ENCODE data around the gene TLR7. TPM values are rescaled to one million over a fixed set of nuclear protein-coding genes. Genes with fewer than 3 reads are reported as not detected.

Gene TLR7
- total and polyA plus RNA-seq, 7 donors, result 0.03 to 0.73 (median 0.08) TPM

DNA sequence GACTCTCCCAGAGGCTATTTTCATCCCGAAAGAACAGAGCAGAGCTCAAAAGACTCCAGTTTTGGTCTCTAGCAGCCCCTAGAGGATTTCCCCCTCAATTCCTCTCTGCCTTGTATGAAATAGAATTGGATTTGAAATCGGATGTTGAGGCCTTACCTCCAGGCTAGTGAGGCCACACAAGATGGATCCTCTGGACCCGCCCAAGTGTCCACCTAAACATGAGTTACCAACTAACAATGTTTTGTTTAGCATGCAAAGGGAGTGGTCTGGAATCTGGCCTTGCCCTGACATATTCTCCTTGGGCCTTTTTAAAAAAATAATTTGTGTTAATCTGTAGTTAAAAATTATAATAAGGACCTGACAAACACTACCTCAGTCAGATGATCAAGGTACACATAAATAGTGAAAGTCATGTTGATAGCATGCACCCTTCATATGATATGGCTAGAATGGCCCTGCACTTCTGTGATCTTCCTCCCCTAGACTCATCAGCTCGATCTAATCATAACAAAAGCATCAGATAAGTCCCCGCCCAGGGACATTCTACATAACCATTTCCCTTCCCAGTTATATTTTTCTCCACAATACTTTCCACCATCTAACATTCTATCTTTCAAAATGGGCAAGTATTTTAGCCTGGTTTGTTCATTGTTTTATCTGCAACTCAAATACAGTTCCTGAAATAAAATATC lies 46.1 kb downstream of the TLR7 start:
- DNase-seq (no peak), ATAC-seq (no peak)
- H3K27me3 ChIP-seq (ENCODE audit: insufficient read depth in 3 of 3, low read length in 2 of 3), result peaks cover 0 to 8% (median 0%) of the 10 kb centered on the region in 3 donors
- no peaks in the 10 kb centered on the region for H3K4me1 ChIP-seq
- H3K27ac ChIP-seq, result no peak overlapping the region
- no peaks in the 10 kb centered on the region for H3K9me3 ChIP-seq
- no peak overlapping the region for H3K4me3 ChIP-seq
- H3K36me3 ChIP-seq (ENCODE audit: insufficient read depth in 1 of 2, low read depth in 1 of 2), result no peaks in the 10 kb centered on the region
- WGBS, 3 donors, result 55 to 78% (median 76%) methylated on average over 5 of the region's 5 CpGs
- intact Hi-C loops (cut with DNase I), result no loop called here
- TF ChIP-seq, protein P1, sequence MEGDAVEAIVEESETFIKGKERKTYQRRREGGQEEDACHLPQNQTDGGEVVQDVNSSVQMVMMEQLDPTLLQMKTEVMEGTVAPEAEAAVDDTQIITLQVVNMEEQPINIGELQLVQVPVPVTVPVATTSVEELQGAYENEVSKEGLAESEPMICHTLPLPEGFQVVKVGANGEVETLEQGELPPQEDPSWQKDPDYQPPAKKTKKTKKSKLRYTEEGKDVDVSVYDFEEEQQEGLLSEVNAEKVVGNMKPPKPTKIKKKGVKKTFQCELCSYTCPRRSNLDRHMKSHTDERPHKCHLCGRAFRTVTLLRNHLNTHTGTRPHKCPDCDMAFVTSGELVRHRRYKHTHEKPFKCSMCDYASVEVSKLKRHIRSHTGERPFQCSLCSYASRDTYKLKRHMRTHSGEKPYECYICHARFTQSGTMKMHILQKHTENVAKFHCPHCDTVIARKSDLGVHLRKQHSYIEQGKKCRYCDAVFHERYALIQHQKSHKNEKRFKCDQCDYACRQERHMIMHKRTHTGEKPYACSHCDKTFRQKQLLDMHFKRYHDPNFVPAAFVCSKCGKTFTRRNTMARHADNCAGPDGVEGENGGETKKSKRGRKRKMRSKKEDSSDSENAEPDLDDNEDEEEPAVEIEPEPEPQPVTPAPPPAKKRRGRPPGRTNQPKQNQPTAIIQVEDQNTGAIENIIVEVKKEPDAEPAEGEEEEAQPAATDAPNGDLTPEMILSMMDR (IDR thresholded peaks at IDR 0.05), result no peak

- TF ChIP-seq, protein P1 (IDR thresholded peaks at IDR 0.05), result no peak
- WGBS, 3 donors, result 60 to 85% (median 78%) methylated on average over 2 of the region's 2 CpGs
- no peak overlapping the region for H3K27ac ChIP-seq
- H3K4me1 ChIP-seq, result no peaks in the 10 kb centered on the region
- no peak for ATAC-seq
- no peak for DNase-seq
- peaks cover 0 to 7% (median 0%) of the 10 kb centered on the region in 3 donors for H3K27me3 ChIP-seq (ENCODE audit: insufficient read depth in 3 of 3, low read length in 2 of 3)
- intact Hi-C loops (cut with DNase I), result no loop called here
- H3K9me3 ChIP-seq, result no peaks in the 10 kb centered on the region
- no peak overlapping the region for H3K4me3 ChIP-seq
- no peaks in the 10 kb centered on the region for H3K36me3 ChIP-seq (ENCODE audit: insufficient read depth in 1 of 2, low read depth in 1 of 2)
Measured at GRCh38 chrX:12917753-12918152, 50.9 kb downstream of the TLR7 start.

GRCh38 chrX:12919051-12919450 lies 52.2 kb downstream of the TLR7 start:
- Histone ChIP-seq H3K27ac (no peak overlapping the region), H3K4me3 (no peak overlapping the region), H3K36me3 (ENCODE audit: insufficient read depth in 1 of 2, low read depth in 1 of 2) (no peaks in the 10 kb centered on the region), H3K4me1 (no peaks in the 10 kb centered on the region), H3K27me3 (ENCODE audit: insufficient read depth in 3 of 3, low read length in 2 of 3) (peaks cover 0 to 7% (median 0%) of the 10 kb centered on the region in 3 donors), H3K9me3 (no peaks in the 10 kb centered on the region)
- no peak for ATAC-seq
- intact Hi-C loops (cut with DNase I), result no loop called here
- TF ChIP-seq, protein P1 (IDR thresholded peaks at IDR 0.05), result no peak
- DNase-seq, result no peak
- 84 to 88% (median 85%) methylated on average over 10 of the region's 10 CpGs for WGBS, 3 donors

GRCh38 chrX:12919620-12920019 lies 52.7 kb downstream of the TLR7 start:
- Histone ChIP-seq H3K9me3 (no peaks in the 10 kb centered on the region), H3K36me3 (ENCODE audit: insufficient read depth in 1 of 2, low read depth in 1 of 2) (no peaks in the 10 kb centered on the region), H3K4me3 (no peak overlapping the region), H3K4me1 (no peaks in the 10 kb centered on the region), H3K27me3 (ENCODE audit: insufficient read depth in 3 of 3, low read length in 2 of 3) (peaks cover 0 to 9% (median 0%) of the 10 kb centered on the region in 3 donors), H3K27ac (no peak overlapping the region)
- DNase-seq (no peak), ATAC-seq (no peak)
- intact Hi-C loops (cut with DNase I), result no loop called here
- TF ChIP-seq, protein P1 (IDR thresholded peaks at IDR 0.05), result no peak
- WGBS, 3 donors, result 73 to 90% (median 76%) methylated on average over 8 of the region's 8 CpGs

GRCh38 chrX:12920990-12921389 lies 54.1 kb downstream of the TLR7 start:
- WGBS, 3 donors, result 66 to 86% (median 81%) methylated on average over 8 of the region's 8 CpGs
- Histone ChIP-seq H3K4me3 (no peak overlapping the region), H3K4me1 (no peaks in the 10 kb centered on the region), H3K36me3 (ENCODE audit: insufficient read depth in 1 of 2, low read depth in 1 of 2) (no peaks in the 10 kb centered on the region), H3K27ac (no peak overlapping the region), H3K9me3 (no peaks in the 10 kb centered on the region), H3K27me3 (ENCODE audit: insufficient read depth in 3 of 3, low read length in 2 of 3) (peaks cover 0 to 7% (median 0%) of the 10 kb centered on the region in 3 donors)
- intact Hi-C loops (cut with DNase I), result no loop called here
- ATAC-seq (no peak), DNase-seq (no peak)
- TF ChIP-seq, protein P1 (IDR thresholded peaks at IDR 0.05), result no peak

Measured in psoas muscle (tissue), 8 donors.